TTC549 (cell line): ENCODE data around the gene AMBRA1.

Experiments
- FAIRE-seq: peaks from 2 replicates; lab custom pipeline; 2012; peaks lifted over from hg19 to GRCh38; lab: Jason Lieb, UNC

AMBRA1 gene

GRCh38 chr11:46505741-46506482, 87.9 kb downstream of the AMBRA1 start:
- FAIRE-seq = no peak

GRCh38 chr11:46504817-46505613, 88.8 kb downstream of the AMBRA1 start:
- FAIRE-seq = no peak

- no peak for FAIRE-seq
These were observed 94.0 kb downstream of the AMBRA1 start for GRCh38 chr11:46499821-46500220.

GRCh38 chr11:46498968-46499367, 94.9 kb downstream of the AMBRA1 start:
- FAIRE-seq = no peak

GRCh38 chr11:46498179-46498578, 95.6 kb downstream of the AMBRA1 start:
- no peak for FAIRE-seq

- no peak for FAIRE-seq
These were observed 96.3 kb downstream of the AMBRA1 start for GRCh38 chr11:46497498-46497897.

GRCh38 chr11:46493791-46494190, 100.0 kb downstream of the AMBRA1 start:
- no peak for FAIRE-seq

GRCh38 chr11:46492532-46492931, 101.3 kb downstream of the AMBRA1 start:
- no peak for FAIRE-seq

GRCh38 chr11:46491661-46492330, 102.0 kb downstream of the AMBRA1 start:
- no peak for FAIRE-seq

- no peak for FAIRE-seq
These were observed 103.2 kb downstream of the AMBRA1 start for GRCh38 chr11:46490666-46491065.

- no peak for FAIRE-seq
These were observed 103.9 kb downstream of the AMBRA1 start for GRCh38 chr11:46489656-46490560.

GRCh38 chr11:46485856-46486443, 107.9 kb downstream of the AMBRA1 start:
- FAIRE-seq = no peak

GRCh38 chr11:46484101-46484500, 109.7 kb downstream of the AMBRA1 start:
- no peak for FAIRE-seq

GRCh38 chr11:46480909-46481308, 112.9 kb downstream of the AMBRA1 start:
- FAIRE-seq = no peak

GRCh38 chr11:46480166-46480726, 113.6 kb downstream of the AMBRA1 start:
- FAIRE-seq = no peak

- FAIRE-seq = no peak
These were observed 114.2 kb downstream of the AMBRA1 start for GRCh38 chr11:46479601-46480000.

GRCh38 chr11:46478196-46478595, 115.6 kb downstream of the AMBRA1 start:
- FAIRE-seq = no peak

GRCh38 chr11:46477136-46477535, 116.7 kb downstream of the AMBRA1 start:
- FAIRE-seq = no peak

GRCh38 chr11:46475926-46476545, 117.8 kb downstream of the AMBRA1 start:
- no peak for FAIRE-seq

GRCh38 chr11:46475051-46475925, 118.5 kb downstream of the AMBRA1 start:
- no peak for FAIRE-seq
